B cell (primary cell): ENCODE data around the gene TRIP13.

Experiments
- EZH2 ChIP-seq: IDR thresholded peaks from 2 replicates; pipeline ENCODE4 v1.6.1; 2012; ENCODE audit warnings: borderline replicate concordance, low read depth, mild to moderate bottlenecking, moderate library complexity, low read length; ENCODE audit not compliant: insufficient read depth, poor library complexity, severe bottlenecking
- TF ChIP-seq, protein P1 (sequence below): fragments of 200-600 bp; IDR thresholded peaks from one replicate; pipeline ENCODE4 v1.8.0; 2022; ENCODE audit warnings: antibody characterized with exemption, mild to moderate bottlenecking

- TF ChIP-seq, protein P1, sequence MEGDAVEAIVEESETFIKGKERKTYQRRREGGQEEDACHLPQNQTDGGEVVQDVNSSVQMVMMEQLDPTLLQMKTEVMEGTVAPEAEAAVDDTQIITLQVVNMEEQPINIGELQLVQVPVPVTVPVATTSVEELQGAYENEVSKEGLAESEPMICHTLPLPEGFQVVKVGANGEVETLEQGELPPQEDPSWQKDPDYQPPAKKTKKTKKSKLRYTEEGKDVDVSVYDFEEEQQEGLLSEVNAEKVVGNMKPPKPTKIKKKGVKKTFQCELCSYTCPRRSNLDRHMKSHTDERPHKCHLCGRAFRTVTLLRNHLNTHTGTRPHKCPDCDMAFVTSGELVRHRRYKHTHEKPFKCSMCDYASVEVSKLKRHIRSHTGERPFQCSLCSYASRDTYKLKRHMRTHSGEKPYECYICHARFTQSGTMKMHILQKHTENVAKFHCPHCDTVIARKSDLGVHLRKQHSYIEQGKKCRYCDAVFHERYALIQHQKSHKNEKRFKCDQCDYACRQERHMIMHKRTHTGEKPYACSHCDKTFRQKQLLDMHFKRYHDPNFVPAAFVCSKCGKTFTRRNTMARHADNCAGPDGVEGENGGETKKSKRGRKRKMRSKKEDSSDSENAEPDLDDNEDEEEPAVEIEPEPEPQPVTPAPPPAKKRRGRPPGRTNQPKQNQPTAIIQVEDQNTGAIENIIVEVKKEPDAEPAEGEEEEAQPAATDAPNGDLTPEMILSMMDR: no peak
- TF ChIP-seq EZH2: no peak
These were observed 39.0 kb downstream of the TRIP13 start for GRCh38 chr5:931570-932145.
